Right ventricle myocardium superior (tissue), 1 donor: ENCODE results near the gene GLRX2. TPM values are rescaled to one million over a fixed set of nuclear protein-coding genes. Genes with fewer than 3 reads are reported as not detected.

Experiments used
- microRNA-seq: library from miRNA; unstranded; fragments of <30 nt; microRNA quantifications from one replicate; pipeline ENCODE4 v1.2.0, GENCODE V29; 2020
- total RNA-seq: library from RNA; stranded (reverse); fragmentation: NEBNext Ultra II Directional; extraction: Animal tissue kit (Norgen Biotek cat#: 25700); gene quantifications from one replicate; pipeline ENCODE4 v1.2.1, GENCODE V29; 2021
- donor health status: DM: no; HTN: yes; CAD: no; lungs with severe emphysema.

GLRX2 gene
- total RNA-seq, 1 donor from 2014 or later: 40.2 TPM

Small RNAs within 50 kb of the gene (microRNA-seq; reads per million reads assigned to microRNA genes)
- gene MIR1278: not detected

Other genes with a start within 250 kb of the GLRX2 start
- 42.3 TPM for gene UCHL5, start 46.1 kb downstream of the GLRX2 start, total RNA-seq
- 47.8 TPM for gene RO60, start 45.8 kb downstream of the GLRX2 start, total RNA-seq
- 52.9 TPM for gene CDC73, start 16.6 kb upstream of the GLRX2 start, total RNA-seq
- 78.4 TPM for gene B3GALT2, start 81.2 kb upstream of the GLRX2 start, total RNA-seq